Pancreas (tissue), 10 donors: ENCODE results near the gene DCAF11. TPM values are rescaled to one million over a fixed set of nuclear protein-coding genes. Genes with fewer than 3 reads are reported as not detected.

Experiments used
- ATAC-seq, 4 donors: fragments of 200-7000 bp; cut with Tn5 transposase; one replicate each; pipeline versions ENCODE4 v1.8.0 to v1.9.1; 2020; ENCODE audit warnings: mild to moderate bottlenecking in 4 of 4, moderate library complexity in 4 of 4
- DNase-seq, 6 donors: peaks; one replicate each; pipeline ENCODE4 v3.0.0-alpha.2; 2020
- FAIRE-seq: peaks from 2 replicates; lab custom pipeline; 2012; peaks lifted over from hg19 to GRCh38; lab: Jason Lieb, UNC
- H3K27ac ChIP-seq, 4 donors: fragments of 200-600 bp; sonication (generic); 1 replicate in 3 of 4; 2 replicates in 1 of 4; pipeline versions ENCODE4 v1.5.0 to v1.8.0; 2020
- H3K27me3 ChIP-seq, 4 donors: fragments of 200-600 bp; one replicate each; pipeline ENCODE4 v1.8.0; 2021
- H3K36me3 ChIP-seq, 3 donors: fragments of 200-600 bp; sonication (generic) in 1 of 3; one replicate each; pipeline versions ENCODE4 v1.5.0 to v1.8.0; 2020 to 2021
- H3K4me1 ChIP-seq, 3 donors: fragments of 200-600 bp; one replicate each; pipeline ENCODE4 v1.8.0; 2021
- H3K4me3 ChIP-seq, 4 donors: fragments of 200-600 bp; sonication (generic) in 2 of 4; one replicate each; pipeline versions ENCODE4 v1.5.0 to v1.8.0; 2020 to 2021
- H3K9me3 ChIP-seq, 4 donors: fragments of 200-600 bp; one replicate each; pipeline ENCODE4 v1.8.0; 2021
- CTCF ChIP-seq, 4 donors: fragments of 200-600 bp; sonication (generic) in 3 of 4; IDR thresholded peaks; one replicate each; pipeline versions ENCODE4 v1.5.0 to v1.8.0; 2021; ENCODE audit warnings: antibody characterized with exemption in 4 of 4
- WGBS, 2 donors: extraction: QIAGEN DNeasy Blood & Tissue Kit; methylation state at CpG; one replicate each; pipeline ENCODE4 v1.1.7; 2013; 5-methylcytosine and 5-hydroxymethylcytosine counted together
- intact Hi-C, 3 donors: fragments of 100-400 bp; cut with DNase I; formaldehyde crosslinking; loops; one replicate each; pipeline versions ENCODE4 v1.11.1 to v1.14.2; 2022
- polyA plus RNA-seq, 2 donors: library from polyadenylated mRNA; stranded (reverse); fragments of 200-250 nt; gene quantifications; one replicate each; pipeline ENCODE4 v1.2.3, GENCODE V29; 2013
- total RNA-seq, 6 donors: library from RNA; stranded (reverse); fragmentation: NEBNext Ultra II Directional in 4 of 6; extraction: Animal tissue kit (Norgen Biotek cat#: 25700) in 4 of 6; gene quantifications; one replicate each; pipeline versions ENCODE4 v1.2.1 to v1.2.4, GENCODE V29; 2021 to 2023
- donor health status: healthy with polysubstance abuse.
- donor health status: DM: no; HTN: no; CAD: no; lungs with moderate emphysema.
- donor health status: DM: no; HTN: no; CAD: no.
- donor health status: control.
- donor health status: control.
- donor health status: Bipolar disorder and iron deficiency.
- donor health status: DM: yes; HTN: yes; CAD: no.
- donor health status: DM: no; HTN: no; CAD: no.
- donor health status: DM: no; HTN: no; CAD: no.
- donor health status: DM: yes; HTN: yes; CAD: no.

Gene DCAF11
- total and polyA plus RNA-seq, 8 donors = 34.2 to 78.9 (median 56.0) TPM

GRCh38 chr14:24123424-24124417 is 9.1 kb downstream of the DCAF11 start:
- no peak for ATAC-seq

GRCh38 chr14:24126939-24127338 is 12.4 kb downstream of the DCAF11 start:
- H3K36me3 ChIP-seq = peaks cover 0 to 16% (median 12%) of the 10 kb centered on the region in 3 donors
- H3K4me1 ChIP-seq = peaks cover 15 to 17% (median 15%) of the 10 kb centered on the region in 3 donors
- TF ChIP-seq CTCF (IDR thresholded peaks at IDR 0.05) = no peak
- FAIRE-seq (no peak), DNase-seq (no peak), ATAC-seq (no peak)
- H3K27me3 ChIP-seq = no peaks in the 10 kb centered on the region
- no peak overlapping the region for H3K4me3 ChIP-seq
- no peak overlapping the region for H3K27ac ChIP-seq
- intact Hi-C loops = no loop called here
- H3K9me3 ChIP-seq = no peaks in the 10 kb centered on the region

More at GRCh38 chr14:24123424-24124417, 9.1 kb downstream of the DCAF11 start:
- FAIRE-seq (no peak), DNase-seq (no peak)
- no peaks in the 10 kb centered on the region for H3K27me3 ChIP-seq
- no peaks in the 10 kb centered on the region for H3K9me3 ChIP-seq
- no peaks in the 10 kb centered on the region for H3K4me1 ChIP-seq
- intact Hi-C loops = no loop called here
- H3K36me3 ChIP-seq = peaks cover 0 to 45% (median 42%) of the 10 kb centered on the region in 3 donors
- no peak overlapping the region for H3K4me3 ChIP-seq
- H3K27ac ChIP-seq = no peak overlapping the region
- 86 to 89% methylated on average over 9 of the region's 9 CpGs for whole genome bisulfite sequencing, 2 donors
- TF ChIP-seq CTCF (IDR thresholded peaks at IDR 0.05) = no peak

- ATAC-seq (no peak), DNase-seq (no peak), FAIRE-seq (no peak)
- intact Hi-C loops = no loop called here
- Histone ChIP-seq H3K27me3 (no peaks in the 10 kb centered on the region), H3K4me3 (no peak overlapping the region), H3K9me3 (no peaks in the 10 kb centered on the region), H3K4me1 (peaks cover 19 to 24% (median 22%) of the 10 kb centered on the region in 3 donors), H3K27ac (no peak overlapping the region), H3K36me3 (peaks cover 0 to 9% (median 6%) of the 10 kb centered on the region in 3 donors)
- TF ChIP-seq CTCF (IDR thresholded peaks at IDR 0.05) = no peak
- WGBS, 2 donors = 95% methylated on average over 2 of the region's 2 CpGs
Measured at GRCh38 chr14:24127673-24128072, 13.1 kb downstream of the DCAF11 start.

GRCh38 chr14:24129410-24129998 is 14.9 kb downstream of the DCAF11 start:
- no peaks in the 10 kb centered on the region for H3K27me3 ChIP-seq
- no peak overlapping the region for H3K4me3 ChIP-seq
- DNase-seq (no peak), ATAC-seq (no peak), FAIRE-seq (no peak)
- no peaks in the 10 kb centered on the region for H3K9me3 ChIP-seq
- WGBS, 2 donors = 90 to 97% methylated on average over 8 of the region's 8 CpGs
- no peaks in the 10 kb centered on the region for H3K36me3 ChIP-seq
- intact Hi-C loops = no loop called here
- H3K4me1 ChIP-seq = peaks cover 19 to 24% (median 22%) of the 10 kb centered on the region in 3 donors
- no peak for TF ChIP-seq CTCF (IDR thresholded peaks at IDR 0.05)
- no peak overlapping the region for H3K27ac ChIP-seq
